Common myeloid progenitor, CD34-positive (primary cell): ENCODE results near the gene POLA2.
"Not testable (repeated sequence)": the region's sequence is repeated elsewhere in the genome, so short reads cannot be mapped to it uniquely, and the experiment has no call there.

ENCODE experiments used
- CTCF ChIA-PET: fragments of 350-600 bp; sonication (Branson Sonifier 250); formaldehyde crosslinking; loops from one replicate; lab custom pipeline; 2021; ENCODE audit warnings: antibody characterized with exemption; lab: Charles Lee
- POLR2A ChIA-PET: fragments of 350-600 bp; sonication (Branson Sonifier 250); formaldehyde crosslinking; loops from one replicate; lab custom pipeline; 2021; ENCODE audit warnings: antibody characterized with exemption; lab: Charles Lee
- DNase-seq, 3 donors: peaks; one replicate each; pipeline versions ENCODE4 v3.0.0 to v3.0.0-alpha.2; 2013
- H3K27ac ChIP-seq, 2 experiments: 1 replicate in 1 of 2; 2 replicates in 1 of 2; pipeline ENCODE4 v1.7.0; 2013; ENCODE audit warnings: inconsistent platforms in 2 of 2, low read length in 2 of 2, mild to moderate bottlenecking in 2 of 2, low read depth in 1 of 2, moderate library complexity in 1 of 2; ENCODE audit not compliant: severe bottlenecking in 2 of 2, insufficient read depth in 1 of 2, poor library complexity in 1 of 2
- H3K27me3 ChIP-seq, 5 experiments: replicated peaks in 2 of 5; 1 replicate in 3 of 5; 2 replicates in 2 of 5; pipeline versions ENCODE4 v1.6.1 to v1.7.0; 2013; ENCODE audit warnings: low read length in 4 of 5, mild to moderate bottlenecking in 2 of 5, moderate library complexity in 2 of 5, inconsistent platforms in 1 of 5; ENCODE audit not compliant: insufficient read depth in 5 of 5, control insufficient read depth in 4 of 5
- H3K36me3 ChIP-seq, 4 experiments: 1 replicate in 2 of 4; 2 replicates in 2 of 4; pipeline versions ENCODE4 v1.6.1 to v1.7.0; 2013; ENCODE audit warnings: low read length in 3 of 4, control low read depth in 1 of 4, mild to moderate bottlenecking in 1 of 4; ENCODE audit not compliant: control insufficient read depth in 4 of 4, insufficient read depth in 4 of 4
- H3K4me1 ChIP-seq, 4 experiments: 1 replicate in 3 of 4; 2 replicates in 1 of 4; pipeline versions ENCODE4 v1.6.1 to v1.7.1; 2013; ENCODE audit warnings: low read length in 3 of 4, mild to moderate bottlenecking in 3 of 4, control low read depth in 1 of 4, inconsistent platforms in 1 of 4, moderate library complexity in 1 of 4; ENCODE audit not compliant: control insufficient read depth in 4 of 4, insufficient read depth in 4 of 4; ENCODE audit errors: control extremely low read depth in 1 of 4
- H3K4me3 ChIP-seq, 7 experiments: 1 replicate in 4 of 7; 2 replicates in 3 of 7; pipeline versions ENCODE4 v1.5.1 to v1.7.0; 2013; ENCODE audit warnings: mild to moderate bottlenecking in 7 of 7, low read length in 6 of 7, moderate library complexity in 6 of 7, inconsistent platforms in 2 of 7, low read depth in 2 of 7, control low read depth in 1 of 7; ENCODE audit not compliant: insufficient read depth in 4 of 7, control insufficient read depth in 1 of 7; ENCODE audit errors: extremely low read depth in 1 of 7
- H3K9me3 ChIP-seq, 5 experiments: 1 replicate in 4 of 5; 2 replicates in 1 of 5; pipeline versions ENCODE4 v1.6.1 to v1.7.1; 2013; ENCODE audit warnings: low read length in 4 of 5, mild to moderate bottlenecking in 2 of 5, inconsistent platforms in 1 of 5, low read depth in 1 of 5, moderate library complexity in 1 of 5; ENCODE audit not compliant: control insufficient read depth in 4 of 5, insufficient read depth in 2 of 5; ENCODE audit errors: control extremely low read depth in 1 of 5
- WGBS: methylation state at CpG from one replicate; pipeline ENCODE4 v1.1.5; 2013; ENCODE audit not compliant: insufficient coverage; 5-methylcytosine and 5-hydroxymethylcytosine counted together

POLA2 gene

GRCh38 chr11:65241692-65242091, 20.1 kb upstream of the POLA2 start:
- Histone ChIP-seq H3K27ac (no peak overlapping the region), H3K4me1 (no peaks in the 10 kb centered on the region), H3K27me3 (no peaks in the 10 kb centered on the region), H3K4me3 (no peak overlapping the region), H3K9me3 (peaks cover 0 to 13% (median 8%) of the 10 kb centered on the region in 5 experiments), H3K36me3 (no peaks in the 10 kb centered on the region)
- ChIA-PET POLR2A (no interaction called here), CTCF (interaction anchor here (1.2 to 2.0 kb wide), 3 partner anchors 8 to 37 kb away, joined by 3 to 5 read pairs (median 5); no protein-coding TSS in a partner anchor)
- DNase-seq: no peak

- Histone ChIP-seq H3K4me1 (no peaks in the 10 kb centered on the region), H3K36me3 (no peaks in the 10 kb centered on the region), H3K27me3 (no peaks in the 10 kb centered on the region), H3K4me3 (no peak overlapping the region), H3K9me3 (peaks cover 0 to 13% (median 8%) of the 10 kb centered on the region in 5 experiments), H3K27ac (no peak overlapping the region)
- DNase-seq: no peak
- WGBS: 94% methylated on average over 5 of the region's 6 CpGs
- POLR2A ChIA-PET: no interaction called here
- CTCF ChIA-PET: interaction anchor here (1.1 to 2.0 kb wide), 4 partner anchors 9 to 74 kb away, joined by 3 to 5 read pairs (median 4); no protein-coding TSS in a partner anchor
Measured at GRCh38 chr11:65242389-65242788, 19.4 kb upstream of the POLA2 start.

- Histone ChIP-seq H3K9me3 (peaks cover 0 to 13% (median 8%) of the 10 kb centered on the region in 5 experiments), H3K27me3 (no peaks in the 10 kb centered on the region), H3K36me3 (no peaks in the 10 kb centered on the region), H3K4me1 (no peaks in the 10 kb centered on the region), H3K27ac (no peak overlapping the region), H3K4me3 (no peak overlapping the region)
- 85% methylated on average over 2 of the region's 4 CpGs for WGBS
- DNase-seq: no peak
- ChIA-PET POLR2A (no interaction called here), CTCF (interaction anchor here (0.7 to 2.0 kb wide), 7 partner anchors 8 to 72 kb away, joined by 3 to 5 read pairs (median 4); no protein-coding TSS in a partner anchor)
Measured at GRCh38 chr11:65243797-65244196, 18.0 kb upstream of the POLA2 start.

- H3K36me3 ChIP-seq, DNase-seq, H3K27ac ChIP-seq, POLR2A ChIA-PET, H3K4me3 ChIP-seq, H3K27me3 ChIP-seq, H3K4me1 ChIP-seq: not testable (repeated sequence)
- CTCF ChIA-PET: interaction anchor here (0.7 to 1.2 kb wide), 2 partner anchors 16 to 39 kb away, joined by 3 to 5 read pairs; no protein-coding TSS in a partner anchor
- WGBS: 87% methylated on average over 3 of the region's 8 CpGs
- peaks cover 0 to 13% (median 8%) of the 10 kb centered on the region in 5 experiments for H3K9me3 ChIP-seq
Measured at GRCh38 chr11:65245046-65245445, 16.7 kb upstream of the POLA2 start.

- Histone ChIP-seq H3K27me3 (no peaks in the 10 kb centered on the region), H3K36me3 (no peaks in the 10 kb centered on the region), H3K27ac (no peak overlapping the region), H3K9me3 (peaks cover 0 to 13% (median 8%) of the 10 kb centered on the region in 5 experiments), H3K4me1 (no peaks in the 10 kb centered on the region), H3K4me3 (no peak overlapping the region)
- ChIA-PET POLR2A (no interaction called here), CTCF (interaction anchor here (9.9 to 14.2 kb wide), 2 partner anchors 22 to 38 kb away, joined by 151 to 166 read pairs; no protein-coding TSS in a partner anchor)
- DNase-seq: no peak
- 100% methylated on average over 1 of the region's 5 CpGs for WGBS
Measured at GRCh38 chr11:65246506-65246905, 15.3 kb upstream of the POLA2 start.

- CTCF ChIA-PET: interaction anchor here (0.9 to 14.2 kb wide), 6 partner anchors 14 to 67 kb away, joined by 3 to 166 read pairs (median 6); partner anchors contain the start of genes CAPN1 and POLA2
- not testable (repeated sequence) for H3K4me3 ChIP-seq
Measured at GRCh38 chr11:65248184-65248710, 13.5 kb upstream of the POLA2 start.

GRCh38 chr11:65251476-65251875, 10.3 kb upstream of the POLA2 start:
- POLR2A ChIA-PET: no interaction called here
- DNase-seq: no peak

More at GRCh38 chr11:65248184-65248710, 13.5 kb upstream of the POLA2 start:
- H3K9me3 ChIP-seq, H3K36me3 ChIP-seq, H3K27me3 ChIP-seq, H3K27ac ChIP-seq, POLR2A ChIA-PET, H3K4me1 ChIP-seq, DNase-seq: not testable (repeated sequence)
- WGBS: 98% methylated on average over 5 of the region's 9 CpGs

More at GRCh38 chr11:65251476-65251875, 10.3 kb upstream of the POLA2 start:
- H3K27ac ChIP-seq: no peak overlapping the region
- H3K27me3 ChIP-seq: no peaks in the 10 kb centered on the region
- CTCF ChIA-PET: interaction anchor here (1.1 to 14.2 kb wide), 11 partner anchors 9 to 141 kb away, joined by 3 to 166 read pairs (median 5); partner anchors contain the start of gene ZNHIT2
- H3K4me3 ChIP-seq: no peak overlapping the region
- H3K4me1 ChIP-seq: no peaks in the 10 kb centered on the region
- H3K36me3 ChIP-seq: no peaks in the 10 kb centered on the region
- 90% methylated on average over 8 of the region's 9 CpGs for WGBS
- no peaks in the 10 kb centered on the region for H3K9me3 ChIP-seq
